K562 treated with DMSO at 1 percent for 4 hours (cell line): ENCODE data around the gene TMEM256. TPM values are rescaled to one million over a fixed set of nuclear protein-coding genes. Genes with fewer than 3 reads are reported as not detected.

Experiments used
- total RNA-seq: library from RNA; unstranded; fragments of 300-600 nt; gene quantifications from 2 replicates; pipeline ENCODE4 v1.2.3, GENCODE V29; 2022; ENCODE audit not compliant: insufficient read depth

Gene TMEM256
- 43.4 and 70.5 TPM in 2 replicates for total RNA-seq

GRCh38 chr17:7403977-7404736 is at the start of gene TMEM256:
Gene TMEM256, minus strand, starts transcription at chr17:7404097. Its CDS starts 13 bp downstream, at chr17:7404084.

GRCh38 chr17:7444682-7445618 is 41.1 kb upstream of the TMEM256 start, which contains the start of gene CHRNB1:
Gene CHRNB1, plus strand, starts transcription at chr17:7445061. Its CDS starts 67 bp downstream, at chr17:7445128.

GRCh38 chr17:7439462-7440112 is 35.7 kb upstream of the TMEM256 start, which contains the start of gene FGF11:
Gene FGF11, plus strand, starts transcription at chr17:7439512. Its CDS starts 109 bp downstream, at chr17:7439621.

GRCh38 chr17:7428557-7428956 is 24.7 kb upstream of the TMEM256 start, which contains the start of gene SPEM3:
Gene SPEM3, plus strand, starts transcription at chr17:7428857. Its CDS starts 46 bp downstream, at chr17:7428903.

GRCh38 chr17:7425316-7425715 is 21.4 kb upstream of the TMEM256 start, which contains the start of gene SPEM2:
Gene SPEM2, plus strand, starts transcription at chr17:7425616. Its CDS starts 73 bp downstream, at chr17:7425689.

GRCh38 chr17:7419819-7420610 is 16.1 kb upstream of the TMEM256 start, which contains the start of gene SPEM1:
Gene SPEM1, plus strand, starts transcription at chr17:7420324. Its CDS starts 61 bp downstream, at chr17:7420385.

GRCh38 chr17:7407485-7408251 is 3.8 kb upstream of the TMEM256 start, which contains the start of gene NLGN2:
Gene NLGN2, plus strand, starts transcription at chr17:7407845. Its CDS starts 411 bp downstream, at chr17:7408256.

GRCh38 chr17:7394452-7395191 is 9.3 kb downstream of the TMEM256 start, which contains the start of gene PLSCR3:
Gene PLSCR3, minus strand, starts transcription at chr17:7394525. Its CDS starts 415 bp downstream, at chr17:7394110.

GRCh38 chr17:7380855-7381683 is 22.8 kb downstream of the TMEM256 start, which contains the start of gene TNK1:
Gene TNK1, plus strand, starts transcription at chr17:7381089. Its CDS starts 1,838 bp downstream, at chr17:7382927.

GRCh38 chr17:7355053-7355452 is 48.8 kb downstream of the TMEM256 start, which contains the start of gene TMEM95:
Gene TMEM95, plus strand, starts transcription at chr17:7355156. Its CDS starts 49 bp downstream, at chr17:7355205.

Other genes starting within 250 kb of the TMEM256 start
- gene ASGR1, start 224.7 kb downstream of the TMEM256 start, total RNA-seq = 0.52 TPM in 1 of 2 replicates, not detected in the other
- 5.6 and 7.8 TPM in 2 replicates for gene DLG4, start 184.3 kb downstream of the TMEM256 start, total RNA-seq
- 284 and 290 TPM in 2 replicates for gene ACADVL, start 184.2 kb downstream of the TMEM256 start, total RNA-seq
- 46.3 and 47.3 TPM in 2 replicates for gene DVL2, start 169.6 kb downstream of the TMEM256 start, total RNA-seq
- 11.3 and 15.0 TPM in 2 replicates for gene PHF23, start 164.6 kb downstream of the TMEM256 start, total RNA-seq
- 256 and 265 TPM in 2 replicates for gene GABARAP, start 161.6 kb downstream of the TMEM256 start, total RNA-seq
- 77.2 and 80.6 TPM in 2 replicates for gene CTDNEP1, start 152.4 kb downstream of the TMEM256 start, total RNA-seq
- gene ELP5, start 151.9 kb downstream of the TMEM256 start, total RNA-seq = 46.9 and 57.4 TPM in 2 replicates
- 20.0 and 29.2 TPM in 2 replicates for gene CLDN7, start 141.6 kb downstream of the TMEM256 start, total RNA-seq
- gene SLC2A4, start 122.4 kb downstream of the TMEM256 start, total RNA-seq = 0.82 TPM in 1 of 2 replicates, not detected in the other
- gene YBX2, start 109.5 kb downstream of the TMEM256 start, total RNA-seq = not detected in 2 replicates
- 354 and 384 TPM in 2 replicates for gene EIF5A, start 96.5 kb downstream of the TMEM256 start, total RNA-seq
- 45.5 and 46.9 TPM in 2 replicates for gene GPS2, start 88.7 kb downstream of the TMEM256 start, total RNA-seq
- gene NEURL4, start 74.8 kb downstream of the TMEM256 start, total RNA-seq = 8.2 and 13.1 TPM in 2 replicates
- 4.5 and 5.4 TPM in 2 replicates for gene ACAP1, start 67.6 kb downstream of the TMEM256 start, total RNA-seq
- 3.2 and 4.3 TPM in 2 replicates for gene KCTD11, start 51.9 kb downstream of the TMEM256 start, total RNA-seq
- not detected in 2 replicates for gene TMEM95, start 48.9 kb downstream of the TMEM256 start, total RNA-seq
- gene TNK1, start 23.0 kb downstream of the TMEM256 start, total RNA-seq = 7.3 and 8.2 TPM in 2 replicates
- gene PLSCR3, start 9.6 kb downstream of the TMEM256 start, total RNA-seq = 7.7 and 10.7 TPM in 2 replicates
- gene NLGN2, start 3.7 kb upstream of the TMEM256 start, total RNA-seq = 7.1 and 11.9 TPM in 2 replicates
- not detected in 2 replicates for gene SPEM1, start 16.2 kb upstream of the TMEM256 start, total RNA-seq
- gene SPEM2, start 21.5 kb upstream of the TMEM256 start, total RNA-seq = not detected in 2 replicates
- gene SPEM3, start 24.8 kb upstream of the TMEM256 start, total RNA-seq = not detected in 2 replicates
- gene TMEM102, start 31.3 kb upstream of the TMEM256 start, total RNA-seq = 6.8 and 6.9 TPM in 2 replicates
- gene FGF11, start 35.4 kb upstream of the TMEM256 start, total RNA-seq = 5.7 and 9.0 TPM in 2 replicates
- 8.1 and 9.3 TPM in 2 replicates for gene CHRNB1, start 41.0 kb upstream of the TMEM256 start, total RNA-seq
- gene ZBTB4, start 75.5 kb upstream of the TMEM256 start, total RNA-seq = 3.2 TPM in 2 replicates
- gene SLC35G6, start 77.3 kb upstream of the TMEM256 start, total RNA-seq = not detected in 2 replicates
- 59.8 and 69.8 TPM in 2 replicates for gene POLR2A, start 80.3 kb upstream of the TMEM256 start, total RNA-seq
- gene TNFSF12, start 145.0 kb upstream of the TMEM256 start, total RNA-seq = 1.7 and 2.1 TPM in 2 replicates
- 1.0 and 1.9 TPM in 2 replicates for gene TNFSF13, start 154.7 kb upstream of the TMEM256 start, total RNA-seq
- 36.6 and 40.6 TPM in 2 replicates for gene SENP3, start 157.8 kb upstream of the TMEM256 start, total RNA-seq
- gene CD68, start 175.5 kb upstream of the TMEM256 start, total RNA-seq = 45.7 and 47.2 TPM in 2 replicates
- 82.7 and 83.4 TPM in 2 replicates for gene MPDU1, start 179.8 kb upstream of the TMEM256 start, total RNA-seq
- gene SOX15, start 186.0 kb upstream of the TMEM256 start, total RNA-seq = 4.0 and 8.5 TPM in 2 replicates
- 40.7 and 49.2 TPM in 2 replicates for gene FXR2, start 210.8 kb upstream of the TMEM256 start, total RNA-seq
- gene SAT2, start 223.7 kb upstream of the TMEM256 start, total RNA-seq = 29.5 and 43.0 TPM in 2 replicates
- not detected in 2 replicates for gene SHBG, start 226.0 kb upstream of the TMEM256 start, total RNA-seq
- 2.0 and 3.5 TPM in 2 replicates for gene ATP1B2, start 246.8 kb upstream of the TMEM256 start, total RNA-seq